Uterus (tissue), 2 donors: ENCODE results near the gene LAYN.

Source experiments
- CTCF ChIP-seq, 4 experiments: fragments of 200-600 bp in 2 of 4; fragments of 450-650 bp in 2 of 4; sonication (generic) in 2 of 4; IDR thresholded peaks; one replicate each; pipeline ENCODE4 v1.5.1; 2016 to 2019; ENCODE audit warnings: antibody characterized with exemption in 4 of 4, mild to moderate bottlenecking in 2 of 4, moderate library complexity in 1 of 4
- POLR2A ChIP-seq, 2 donors: fragments of 450-650 bp; IDR thresholded peaks; one replicate each; pipeline ENCODE4 v1.6.1; 2016; ENCODE audit warnings: antibody characterized with exemption in 2 of 2, mild to moderate bottlenecking in 1 of 2, moderate library complexity in 1 of 2

GRCh38 chr11:111582163-111582562, 41.6 kb downstream of the LAYN start:
- TF ChIP-seq CTCF (IDR thresholded peaks at IDR 0.05) (no peak), POLR2A (IDR thresholded peaks at IDR 0.05) (no peak)
